HG03097 (cell line): ENCODE results near the gene HES6.

Source experiments
- ATAC-seq: cut with Tn5 transposase; IDR thresholded peaks from one replicate; pipeline ENCODE4 v1.9.1; 2021; ENCODE audit not compliant: unreplicated experiment, low FRiP score

Gene HES6

GRCh38 chr2:238203094-238203972 is 36.5 kb downstream of the HES6 start, which contains the start of gene ILKAP:
ILKAP (minus strand) TSS chr2:238203695; CDS start chr2:238203553, 142 bp downstream.
- peak; percentile 92 for ATAC-seq

DNA sequence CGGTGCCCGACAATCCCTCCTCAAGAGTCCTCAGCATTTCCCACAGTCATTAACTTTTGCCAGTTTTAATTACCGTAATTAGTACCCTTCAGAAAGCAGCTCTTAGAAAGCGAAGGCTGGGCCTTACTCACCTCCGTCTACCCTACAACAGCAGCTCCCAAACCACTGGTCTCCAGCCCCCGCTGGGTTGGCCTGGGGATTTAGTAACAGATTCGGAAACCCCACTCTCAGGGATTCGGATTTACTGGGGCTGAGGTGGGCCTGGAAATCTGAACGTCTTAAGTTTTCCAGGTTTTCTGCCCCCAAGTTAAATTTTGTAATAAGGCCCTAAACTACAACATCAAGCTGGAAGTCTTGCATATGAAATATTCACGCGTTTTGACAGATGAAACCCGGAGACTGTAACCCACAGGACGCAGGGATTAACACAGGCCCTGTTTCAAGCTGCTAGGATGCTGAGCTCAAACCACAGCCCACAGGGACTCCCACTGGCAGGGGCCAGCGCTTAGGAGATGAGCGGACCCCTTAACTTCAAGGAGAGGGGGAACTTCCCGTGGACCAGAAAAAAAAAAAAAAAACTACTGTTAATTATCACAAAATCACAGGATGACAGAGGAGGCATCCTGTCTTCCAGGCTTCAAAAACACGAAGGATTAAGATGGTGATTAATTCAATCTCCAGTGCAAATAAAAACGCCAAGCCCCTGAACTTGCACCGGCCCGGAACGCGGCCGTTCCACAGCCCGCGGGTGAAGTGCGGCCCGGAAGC is 37.3 kb downstream of the HES6 start:
- ATAC-seq, result no peak

GRCh38 chr2:238190445-238190844 is 49.4 kb downstream of the HES6 start:
- no peak for ATAC-seq
